GM19395 (cell line): Measurements from ENCODE around the gene GALNT18.
A peak's percentile ranks its signal among the peaks of the same experiment; 100 is the strongest.
"Not testable (repeated sequence)": the region's sequence is repeated elsewhere in the genome, so short reads cannot be mapped to it uniquely, and the experiment has no call there.

ENCODE experiments used
- ATAC-seq: cut with Tn5 transposase; IDR thresholded peaks from one replicate; pipeline ENCODE4 v1.9.1; 2021; ENCODE audit warnings: mild to moderate bottlenecking, moderate library complexity; ENCODE audit not compliant: unreplicated experiment

Gene GALNT18

DNA sequence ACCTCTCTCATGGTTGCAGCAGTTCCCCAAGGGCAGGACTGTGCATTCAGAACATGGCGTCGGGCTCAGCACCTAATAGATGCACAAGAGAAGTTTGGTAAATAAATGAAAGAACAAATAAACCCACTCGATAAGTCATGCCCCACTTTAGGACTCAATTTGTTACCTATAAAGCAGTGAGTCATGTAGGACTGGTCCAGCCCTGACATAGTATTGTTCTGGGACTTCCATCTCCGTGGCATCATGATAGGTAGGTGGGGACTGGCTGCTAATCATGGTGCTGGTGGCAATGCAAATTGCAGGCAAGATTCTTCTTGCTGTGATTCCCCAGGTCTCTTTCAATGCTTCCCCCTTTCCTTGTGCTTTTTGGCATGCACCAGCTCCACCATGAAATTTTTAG is 150.6 kb downstream of the GALNT18 start:
- no peak for ATAC-seq

DNA sequence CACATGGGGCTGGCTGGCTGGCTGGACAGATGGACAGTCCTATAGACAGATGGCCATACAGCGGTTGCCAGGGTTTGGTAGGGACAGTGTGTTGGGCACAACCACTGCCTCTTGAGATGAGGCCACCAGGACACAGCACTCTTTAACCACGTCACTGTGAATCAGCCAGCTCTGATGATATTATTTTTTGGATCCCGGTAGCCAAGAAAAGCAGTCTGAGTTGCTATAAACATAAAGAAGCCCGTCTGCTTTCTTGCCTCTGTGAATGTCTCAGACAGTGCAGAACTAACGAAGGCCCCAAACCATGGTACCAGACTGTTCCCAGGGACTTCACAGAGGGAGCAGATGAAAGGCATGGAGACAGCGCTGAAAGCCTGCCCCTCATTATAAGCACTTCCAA is 152.9 kb downstream of the GALNT18 start:
- ATAC-seq: no peak

DNA sequence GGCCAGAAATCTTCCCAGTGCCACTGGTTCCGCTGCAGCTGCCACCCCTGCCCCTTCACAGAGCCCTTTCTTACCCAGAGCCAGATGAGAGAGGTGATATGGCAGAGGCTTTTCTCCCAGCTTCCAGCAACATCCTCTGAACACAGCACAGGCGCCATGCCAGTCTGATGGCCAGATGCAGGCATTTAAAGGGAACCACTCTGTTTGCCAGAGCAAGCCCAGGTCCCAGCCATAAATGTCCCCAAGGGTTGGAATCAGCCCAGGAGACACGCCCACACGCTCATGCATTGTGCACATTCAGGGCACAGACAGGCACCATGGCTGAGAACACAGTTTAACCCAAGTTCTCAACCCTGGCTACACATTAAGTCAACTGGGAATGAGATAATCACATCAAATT is 154.5 kb downstream of the GALNT18 start:
- no peak for ATAC-seq

DNA sequence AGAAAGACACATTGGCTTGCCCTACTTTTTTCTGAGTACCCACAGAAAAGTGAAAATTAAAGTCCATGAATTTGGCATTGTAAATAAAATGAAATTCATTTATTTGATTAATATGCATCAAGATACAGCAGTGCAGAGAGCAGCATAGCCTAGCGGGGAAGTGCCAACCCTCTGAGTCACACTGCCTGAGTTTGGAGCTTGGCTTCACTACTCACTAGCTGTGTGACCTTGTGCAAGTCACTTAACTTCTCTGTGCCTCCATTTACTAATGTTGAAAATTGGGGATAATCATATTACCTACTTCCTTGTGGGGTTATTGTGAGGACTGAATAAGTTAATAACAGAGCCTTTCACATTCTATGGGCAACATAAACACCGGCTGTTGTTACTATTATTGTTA is 157.2 kb downstream of the GALNT18 start:
- ATAC-seq: no peak

DNA sequence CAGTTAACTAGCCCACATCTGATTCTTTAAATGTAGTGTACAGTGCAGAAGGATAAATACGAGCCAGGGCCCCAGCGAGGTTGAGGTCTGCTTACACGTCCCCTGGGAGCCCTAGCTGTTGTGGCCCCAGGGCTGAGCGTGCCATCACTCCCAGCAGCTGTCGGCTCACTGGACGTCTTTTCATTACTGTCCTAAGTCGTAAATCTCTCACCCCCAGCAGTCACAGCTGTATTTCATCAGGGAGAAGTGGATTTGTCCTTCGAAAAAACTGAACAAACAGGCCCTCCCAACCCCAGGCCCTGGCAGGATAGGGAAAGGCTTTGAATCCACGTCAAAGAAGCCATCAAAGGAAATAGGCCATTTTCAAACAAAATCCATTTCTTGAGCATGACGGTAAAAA is 158.4 kb downstream of the GALNT18 start:
- no peak for ATAC-seq

DNA sequence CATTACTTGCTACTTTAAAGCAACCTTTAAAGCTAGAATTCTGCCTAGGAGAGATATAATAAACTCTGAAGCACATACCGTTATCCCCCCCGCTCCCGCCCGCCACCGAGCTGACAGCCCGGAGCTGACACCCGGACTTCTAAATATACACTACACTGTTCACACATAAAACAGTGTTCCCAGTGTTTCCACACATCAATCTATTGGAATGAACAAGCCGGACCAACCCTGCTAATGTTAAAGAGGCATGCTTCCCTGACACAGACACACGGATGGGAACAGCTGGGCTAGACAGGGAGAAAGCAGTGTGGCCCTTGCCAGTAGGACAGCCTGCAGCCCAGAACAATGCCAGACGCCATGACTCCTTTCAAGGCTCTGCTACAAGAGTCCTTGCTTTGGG is 160.3 kb downstream of the GALNT18 start:
- no peak for ATAC-seq

DNA sequence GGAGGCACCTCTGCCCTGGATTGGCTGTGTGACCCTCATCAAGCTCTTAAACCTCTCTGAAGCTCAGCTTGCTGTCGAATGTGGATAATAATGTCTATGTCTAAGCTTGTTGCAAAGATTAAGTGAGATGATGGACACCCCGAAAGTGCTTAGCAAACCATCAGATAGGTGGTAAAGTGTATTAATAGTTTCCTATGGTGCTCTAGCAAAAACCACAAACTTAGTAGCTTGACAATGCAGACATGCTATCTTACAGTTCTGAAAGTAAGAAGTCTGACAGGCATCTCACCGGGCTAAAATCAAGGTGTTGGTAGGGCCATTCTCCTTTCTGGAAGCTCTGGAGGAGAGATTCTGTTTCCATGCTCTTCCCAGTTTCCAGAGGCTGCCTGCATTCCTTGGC is 162.2 kb downstream of the GALNT18 start:
- no peak for ATAC-seq

DNA sequence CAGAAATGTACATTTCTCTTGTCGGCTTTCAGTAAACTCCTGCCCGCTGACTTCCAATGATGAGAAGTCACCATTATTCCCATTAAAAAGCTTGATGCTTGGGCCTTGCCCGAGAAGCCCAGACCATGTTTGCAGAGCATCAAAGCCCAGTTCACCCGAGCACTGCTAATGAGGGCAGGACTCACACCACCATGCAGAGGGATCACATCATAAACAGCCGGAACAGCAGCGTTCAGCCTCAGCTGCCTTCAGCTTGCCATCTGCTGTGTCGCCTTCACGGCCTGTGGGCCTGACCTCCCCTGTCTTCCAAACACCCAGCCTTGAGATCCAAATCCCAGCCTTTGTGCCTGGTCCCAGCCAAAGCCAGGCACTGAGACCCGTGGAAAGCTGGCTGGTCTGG is 163.3 kb downstream of the GALNT18 start:
- ATAC-seq: no peak

DNA sequence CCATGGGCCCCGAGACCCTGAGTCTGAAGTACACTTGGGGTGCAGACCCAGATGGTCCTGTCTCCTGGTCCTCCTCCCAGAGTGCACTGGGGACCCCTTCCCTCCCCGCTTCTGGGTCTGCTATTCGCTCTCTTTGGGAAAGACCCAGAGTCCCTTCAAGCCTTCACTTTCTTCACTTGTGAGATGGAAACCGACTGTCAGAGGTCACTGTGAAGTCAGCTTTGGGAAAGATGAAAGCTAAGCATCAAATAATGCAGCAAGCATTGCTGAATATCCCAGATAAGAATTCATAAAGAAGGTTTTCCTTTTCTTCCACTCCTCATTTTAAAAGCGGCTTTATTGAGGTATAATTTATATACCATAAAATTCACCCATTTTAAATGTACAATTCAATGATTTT is 163.8 kb downstream of the GALNT18 start:
- ATAC-seq: no peak

DNA sequence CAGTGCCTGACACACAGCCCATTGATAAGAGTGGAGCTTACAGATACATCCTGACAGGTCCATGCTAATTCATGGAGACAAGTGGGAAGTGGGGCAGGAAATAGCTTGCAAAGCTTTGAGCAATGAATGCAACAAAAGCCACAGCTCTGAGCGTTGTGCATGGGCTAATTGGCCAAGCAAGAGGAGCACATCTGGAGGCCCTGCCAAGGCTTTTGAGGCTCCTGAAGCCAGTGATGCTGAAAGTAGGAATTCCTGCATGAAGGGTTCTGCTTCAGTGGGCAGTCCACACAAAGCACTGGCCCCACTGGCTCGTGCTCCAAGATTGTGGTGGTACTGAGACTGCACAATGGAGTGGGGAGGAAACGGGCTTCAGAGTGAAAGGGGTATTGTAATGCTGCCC is 164.9 kb downstream of the GALNT18 start:
- no peak for ATAC-seq

DNA sequence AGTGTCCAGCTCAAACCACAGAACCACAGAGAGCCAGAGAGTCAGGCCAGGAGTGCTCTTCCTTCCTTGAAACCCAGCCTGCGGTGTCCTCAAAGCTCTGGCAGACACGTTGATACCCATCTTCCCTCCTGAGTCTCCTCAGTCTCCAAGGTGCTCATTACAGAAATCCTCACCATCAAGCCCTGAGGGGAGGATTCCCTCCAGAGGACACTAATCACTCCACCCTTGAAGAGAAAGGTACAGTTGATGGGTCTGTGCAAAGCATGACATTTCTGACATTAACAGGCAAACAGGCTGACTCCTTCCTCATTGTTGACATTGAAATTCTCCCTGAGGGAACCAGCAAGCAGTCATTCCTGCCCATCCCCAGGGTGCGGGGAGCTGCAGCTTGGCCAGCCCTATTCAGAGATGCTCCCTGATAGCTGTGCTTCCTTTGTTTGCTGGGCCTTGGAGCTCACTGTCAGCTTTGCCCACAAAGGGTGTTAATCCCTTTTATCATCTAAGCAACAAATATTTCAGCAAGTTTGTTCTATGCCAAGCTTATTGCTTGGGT is 167.1 kb downstream of the GALNT18 start:
- ATAC-seq: no peak

DNA sequence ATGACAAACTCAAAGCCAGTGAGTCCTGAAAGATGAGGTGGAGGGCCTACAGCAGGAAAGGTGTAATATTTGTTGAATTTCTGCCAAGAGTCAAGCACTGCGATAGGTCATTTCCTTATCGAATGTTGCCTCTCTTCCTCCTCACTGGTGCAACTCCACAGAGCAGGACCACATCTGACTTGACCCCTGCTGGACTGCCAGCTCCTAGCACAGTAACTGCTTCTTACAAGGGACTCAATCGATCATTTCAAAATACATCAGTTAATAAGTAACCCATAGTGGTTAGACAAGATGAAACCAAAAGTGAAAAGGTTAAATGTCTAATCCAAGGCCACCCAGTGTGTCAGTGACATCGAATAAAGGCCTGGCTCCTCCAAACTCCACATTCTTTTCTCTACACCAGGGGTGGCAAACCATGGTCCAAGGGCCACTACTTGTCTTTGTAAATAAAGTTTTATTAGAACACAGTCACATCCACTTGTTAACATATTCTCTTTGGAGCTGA is 170.3 kb downstream of the GALNT18 start:
- peak; percentile 98 for ATAC-seq

DNA sequence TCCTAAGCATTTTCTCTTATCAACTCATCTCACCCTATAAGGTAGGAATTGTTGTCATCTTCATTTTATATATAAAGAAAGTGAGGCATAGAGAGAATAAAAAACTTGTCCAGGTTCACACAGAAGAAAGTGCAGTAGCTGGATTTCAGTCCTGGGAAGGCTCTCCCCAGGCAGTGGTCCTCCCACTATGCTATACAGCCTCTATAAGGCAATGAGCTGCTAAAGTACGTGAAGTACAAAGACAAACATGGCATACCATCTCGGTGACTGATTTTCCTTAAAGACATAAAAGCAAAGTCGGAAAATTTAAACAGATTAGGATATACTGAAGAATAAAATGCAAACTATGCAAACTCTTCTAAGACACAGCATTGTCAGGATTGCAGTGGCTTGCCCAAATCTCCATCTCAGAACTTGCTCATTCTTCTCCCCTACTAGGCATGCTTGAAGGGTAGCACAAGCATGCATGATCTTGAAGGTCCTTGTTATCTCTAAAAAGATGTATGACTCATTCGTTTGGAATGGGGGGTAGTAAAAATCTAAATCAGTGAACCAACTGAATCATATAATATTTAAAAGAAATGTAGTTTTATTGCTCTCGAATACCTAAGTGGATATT is 171.0 kb downstream of the GALNT18 start:
- ATAC-seq: no peak

DNA sequence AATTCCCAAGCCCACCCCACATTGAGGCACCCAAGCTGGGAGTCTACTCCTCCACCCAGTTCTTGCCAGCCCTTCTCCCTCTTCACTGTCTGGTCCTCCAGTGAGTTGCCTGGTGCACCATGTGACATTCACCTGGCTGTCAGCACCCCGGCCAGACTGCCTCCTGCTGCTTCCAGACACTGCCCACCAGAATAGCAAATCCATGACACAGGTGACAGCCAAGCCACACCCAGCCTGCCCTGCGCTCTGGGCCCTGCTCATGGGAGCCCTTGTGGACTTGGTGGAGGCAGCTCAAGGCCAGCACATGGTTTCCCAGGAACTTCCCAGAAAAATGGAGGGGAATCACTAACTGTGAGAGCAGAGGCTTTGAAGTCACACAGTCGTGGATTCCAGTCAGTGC is 172.5 kb downstream of the GALNT18 start:
- no peak for ATAC-seq

DNA sequence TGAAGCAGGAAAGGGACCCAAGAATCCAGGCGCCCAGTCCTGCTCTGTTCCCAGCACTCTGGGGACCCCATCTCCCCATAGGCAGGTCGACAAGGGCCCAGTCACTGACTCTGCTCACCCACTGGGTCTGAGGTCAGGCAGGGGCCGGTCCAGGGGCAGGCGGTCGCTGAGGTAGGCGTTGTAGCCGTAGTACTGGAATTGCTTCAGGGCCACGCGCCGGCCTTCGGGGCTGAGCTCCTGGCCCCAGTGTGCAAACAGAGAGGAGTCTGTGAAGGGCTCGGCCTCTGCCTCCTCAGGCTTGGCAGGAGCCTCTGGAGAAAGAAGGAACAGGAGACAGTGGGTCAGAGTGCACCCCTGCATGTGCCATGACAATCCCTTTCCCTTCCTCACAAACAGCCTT is 173.2 kb downstream of the GALNT18 start:
- ATAC-seq: no peak

DNA sequence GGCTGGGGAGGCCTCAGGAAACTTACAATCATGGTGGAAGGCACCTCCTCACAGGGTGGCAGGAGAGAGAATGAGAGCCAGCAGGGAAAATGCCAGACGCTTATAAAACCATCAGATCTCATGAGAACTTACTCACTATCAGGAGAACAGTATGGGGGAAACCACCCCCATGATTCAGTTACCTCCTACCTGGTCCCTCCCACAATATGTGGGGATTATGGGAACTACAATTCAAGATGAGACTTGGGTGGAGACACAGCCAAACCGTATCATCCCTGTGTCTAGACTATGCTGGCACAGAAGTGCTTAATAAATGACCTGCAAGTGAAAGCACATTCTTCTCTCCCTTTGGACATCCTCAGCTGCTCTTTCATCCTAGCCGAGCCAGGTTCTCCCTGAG is 174.2 kb downstream of the GALNT18 start:
- not testable (repeated sequence) for ATAC-seq

DNA sequence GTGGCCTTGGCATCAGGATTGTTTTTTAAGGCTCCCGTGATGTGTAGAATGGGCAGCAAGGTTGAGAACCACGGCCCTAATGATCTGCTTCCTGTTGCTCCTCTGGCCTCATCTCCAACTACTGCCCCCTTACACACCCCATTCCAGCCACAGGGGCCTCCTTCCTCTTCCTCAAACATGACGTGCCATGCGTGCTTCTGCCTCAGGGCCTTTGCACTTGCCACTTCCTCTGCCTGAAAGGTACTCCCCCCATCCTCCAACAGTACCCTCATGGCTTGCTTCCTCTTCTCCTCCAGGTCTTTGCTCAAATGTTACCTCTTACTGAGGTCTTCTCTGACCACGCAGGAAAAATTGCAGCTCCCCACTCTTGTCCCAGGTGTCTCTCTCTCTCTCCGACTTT is 174.8 kb downstream of the GALNT18 start:
- ATAC-seq: no peak

DNA sequence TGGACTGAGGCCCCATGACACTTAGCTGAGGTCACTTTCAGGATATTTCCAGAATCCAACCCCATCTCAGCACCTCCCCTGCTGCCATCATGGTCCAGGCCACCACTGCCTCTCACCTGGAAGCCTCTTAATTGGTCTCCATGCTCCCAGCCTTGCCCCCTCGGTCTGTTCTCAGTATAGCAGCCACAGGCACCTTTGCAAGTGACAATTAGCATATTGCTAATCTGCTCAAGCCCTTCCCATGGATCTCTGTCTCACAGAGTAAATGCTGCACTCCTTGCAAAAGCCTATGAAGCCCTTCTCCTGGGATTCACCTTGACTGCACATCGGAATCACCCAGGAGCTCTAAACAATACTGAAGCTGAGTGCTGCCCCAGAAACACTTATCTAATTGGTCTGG is 175.2 kb downstream of the GALNT18 start:
- ATAC-seq: no peak

DNA sequence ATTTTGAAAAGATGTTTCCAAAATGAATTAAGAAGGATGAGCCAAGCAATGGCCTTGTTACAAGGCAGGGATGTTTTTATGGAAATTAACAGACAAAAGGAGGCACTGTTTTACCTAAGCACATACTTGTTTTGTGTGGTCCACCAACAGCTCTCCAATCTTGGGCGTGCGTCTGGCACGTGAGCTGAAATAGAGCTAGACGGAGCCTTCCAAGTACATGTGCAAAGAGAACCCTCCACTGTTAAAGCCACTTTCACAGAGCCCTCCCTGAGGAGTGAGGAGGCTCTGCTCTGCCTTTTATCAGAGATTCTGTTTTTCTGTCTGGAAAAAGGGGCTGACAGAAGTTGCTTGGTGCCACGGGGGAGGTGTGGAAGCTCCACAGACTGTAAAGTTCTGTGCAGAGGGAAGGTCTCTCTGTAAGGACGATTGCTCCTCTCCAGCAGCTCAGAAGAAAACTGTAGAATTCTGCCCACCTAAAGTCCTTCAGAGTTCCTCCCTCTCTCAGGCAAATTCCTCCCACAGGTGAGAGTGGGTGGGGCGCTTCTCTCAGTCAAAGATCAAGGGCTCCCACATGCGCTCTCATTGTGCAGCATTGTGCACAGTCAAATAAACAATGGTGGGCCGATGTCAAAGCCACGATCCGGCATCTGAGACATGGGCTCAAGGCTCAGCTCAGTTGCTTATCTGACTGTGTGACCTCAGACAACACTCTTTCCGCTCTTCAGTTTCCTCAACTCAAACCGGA is 176.2 kb downstream of the GALNT18 start:
- no peak for ATAC-seq

DNA sequence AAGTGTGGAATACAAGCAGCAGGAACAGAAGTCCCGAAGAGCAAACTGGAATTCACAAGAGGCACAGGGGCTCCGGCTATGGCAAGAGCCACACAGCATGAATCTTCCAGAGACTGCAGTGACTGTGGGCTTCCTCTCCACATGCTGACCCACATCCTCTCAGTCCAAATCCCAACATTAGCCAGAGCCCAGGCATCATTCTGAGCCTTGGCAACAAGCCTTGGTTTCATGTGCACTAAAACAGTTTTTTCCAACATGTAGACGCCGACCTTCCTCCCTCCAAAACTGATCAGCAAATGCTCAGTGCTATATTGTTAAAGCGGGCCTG is 177.0 kb downstream of the GALNT18 start:
- no peak for ATAC-seq

DNA sequence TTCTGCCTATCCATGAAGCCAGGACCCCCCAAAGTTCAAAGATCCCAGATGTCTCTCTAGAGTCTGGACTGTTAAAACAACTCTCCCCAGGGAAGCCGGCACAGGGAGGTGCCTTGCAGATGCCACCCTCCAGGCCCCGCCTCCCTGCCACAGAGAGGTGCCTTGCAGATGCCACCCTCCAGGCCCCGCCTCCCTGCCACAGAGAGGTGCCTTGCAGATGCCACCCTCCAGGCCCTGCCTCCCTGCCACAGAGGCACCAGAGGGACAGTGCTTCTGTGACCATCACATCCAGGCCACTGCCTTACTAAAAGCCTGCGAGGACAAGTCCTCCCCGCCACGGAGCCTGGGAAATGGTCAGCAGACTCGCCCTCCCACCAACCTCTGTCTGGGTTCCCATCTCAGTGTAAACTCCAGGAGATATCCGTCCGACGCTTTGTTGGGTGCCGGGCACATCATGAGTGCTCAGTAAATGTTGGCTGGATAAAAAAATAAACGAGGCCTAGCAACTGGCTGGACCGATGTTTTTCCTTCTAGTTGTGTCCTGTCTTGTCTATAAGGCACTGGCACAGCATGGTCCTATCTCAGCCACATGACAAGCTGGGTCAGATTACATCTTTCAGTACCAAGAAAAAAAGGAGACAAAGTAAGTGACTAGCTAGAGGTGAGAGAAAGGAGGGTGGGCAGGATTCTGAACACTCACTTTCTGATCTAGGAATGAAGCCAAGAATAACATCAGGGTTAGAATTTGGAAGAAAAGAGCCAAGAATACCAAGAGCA is 177.6 kb downstream of the GALNT18 start:
- ATAC-seq: no peak

DNA sequence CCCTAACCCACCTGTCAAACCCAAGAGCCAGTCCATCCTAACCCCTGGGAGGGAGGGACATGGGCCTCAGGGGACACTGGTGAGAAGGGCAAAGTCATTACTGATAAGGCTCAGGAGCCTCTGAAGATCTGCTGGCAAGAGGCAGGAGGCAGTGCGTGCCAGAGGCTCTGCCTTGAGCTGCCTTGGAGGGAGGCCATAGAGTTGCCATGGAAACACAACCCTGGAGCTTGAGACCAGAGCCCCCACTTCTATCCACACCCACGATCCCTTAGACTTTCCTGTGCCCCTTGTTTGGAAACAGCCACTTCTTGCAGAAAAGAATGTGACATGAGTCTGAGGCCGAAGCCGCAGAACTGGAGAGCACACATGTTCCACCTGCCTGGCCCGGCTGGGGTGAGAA is 179.0 kb downstream of the GALNT18 start:
- ATAC-seq: no peak
